HepG2 (cell line): ENCODE measurements around the gene STAT4. TPM values are rescaled to one million over a fixed set of nuclear protein-coding genes. Genes with fewer than 3 reads are reported as not detected.

Source experiments
- ATAC-seq: fragments of 200-7000 bp; cut with Tn5 transposase; 3 replicates; pipeline ENCODE4 v1.9.1; 2020; ENCODE audit warnings: mild to moderate bottlenecking, moderate library complexity
- BruUV-seq: library from RNA; stranded (reverse); fragments of 400-500 nt; replicated peaks from 2 replicates; lab custom pipeline; 2021; lab: Mats Ljungman, UMichigan
- CTCF ChIA-PET: fragments of 300-600 bp; formaldehyde crosslinking; extraction: SDS; loops from one replicate; lab custom pipeline; 2021; ENCODE audit warnings: low total read pairs, inconsistent platforms, low intra/inter-chr PET ratio; lab: Yijun Ruan, JAX
- POLR2A ChIA-PET: fragments of 350-600 bp; sonication (Branson Sonifier 250); formaldehyde crosslinking; loops from one replicate; lab custom pipeline; 2020; ENCODE audit warnings: antibody characterized with exemption, inconsistent platforms; lab: Yijun Ruan, JAX
- DNase-seq: peaks from one replicate; pipeline ENCODE4 v3.0.0-alpha.2; 2015; ENCODE audit warnings: low spot score
- FAIRE-seq: peaks from 3 replicates; lab custom pipeline; 2011; peaks lifted over from hg19 to GRCh38; lab: Jason Lieb, UNC
- H2AFZ ChIP-seq: one replicate; pipeline ENCODE4 v1.6.1; 2011; ENCODE audit warnings: low read length, inconsistent platforms
- H3K27ac ChIP-seq: fragments of 300-600 bp; 3 replicates; pipeline ENCODE4 v1.8.0; 2011; ENCODE audit warnings: mixed run types, mild to moderate bottlenecking, mixed read lengths, low read length, inconsistent platforms; ENCODE audit not compliant: insufficient read depth; ENCODE audit errors: extremely low read length
- H3K27me3 ChIP-seq, 2 experiments: fragments of 200-600 bp in 1 of 2; 2 replicates in 1 of 2; 3 replicates in 1 of 2; pipeline versions ENCODE4 v1.6.0 to v1.8.0; 2011; ENCODE audit warnings: low read length in 2 of 2, mild to moderate bottlenecking in 2 of 2, moderate library complexity in 2 of 2, inconsistent platforms in 1 of 2; ENCODE audit not compliant: insufficient read depth in 2 of 2, control insufficient read depth in 1 of 2
- H3K36me3 ChIP-seq, 2 experiments: fragments of 200-600 bp in 1 of 2; replicated peaks in 1 of 2; 2 replicates in 1 of 2; 3 replicates in 1 of 2; pipeline versions ENCODE4 v1.5.1 to v1.8.0; 2011; ENCODE audit warnings: low read length in 2 of 2, inconsistent platforms in 1 of 2; ENCODE audit not compliant: insufficient read depth in 2 of 2, control insufficient read depth in 1 of 2
- H3K4me1 ChIP-seq: 2 replicates; pipeline ENCODE4 v1.5.1; 2012; ENCODE audit warnings: low read length, inconsistent platforms; ENCODE audit not compliant: insufficient read depth
- H3K4me2 ChIP-seq: 2 replicates; pipeline ENCODE4 v1.6.0; 2011; ENCODE audit warnings: low read depth, low read length, inconsistent platforms
- H3K4me3 ChIP-seq, 3 experiments: fragments of 200-600 bp in 1 of 3; sonication (generic), shearing (Covaris generic) in 1 of 3; replicated peaks in 1 of 3; 2 replicates each; pipeline ENCODE4 v1.5.1; 2011 to 2016; ENCODE audit warnings: low read length in 3 of 3, inconsistent platforms in 2 of 3, low read depth in 2 of 3, mild to moderate bottlenecking in 2 of 3, control low read depth in 1 of 3, mixed read lengths in 1 of 3; ENCODE audit not compliant: insufficient read depth in 1 of 3
- H3K79me2 ChIP-seq: one replicate; pipeline ENCODE4 v1.6.1; 2011; ENCODE audit warnings: low read length, inconsistent platforms; ENCODE audit not compliant: insufficient read depth
- H3K9ac ChIP-seq: 2 replicates; pipeline ENCODE4 v1.6.0; 2011; ENCODE audit warnings: mild to moderate bottlenecking, low read depth, low read length, inconsistent platforms; ENCODE audit not compliant: insufficient read depth
- H3K9me3 ChIP-seq: 2 replicates; pipeline ENCODE4 v1.5.1; 2012; ENCODE audit warnings: mild to moderate bottlenecking, low read length
- H4K20me1 ChIP-seq: 2 replicates; pipeline ENCODE4 v1.6.0; 2011; ENCODE audit warnings: inconsistent platforms, mild to moderate bottlenecking, low read length, moderate library complexity; ENCODE audit not compliant: insufficient read depth
- AHDC1 ChIP-seq: sonication (generic); formaldehyde crosslinking; IDR thresholded peaks from 2 replicates; pipeline ENCODE4 v1.5.1; 2020; ENCODE audit warnings: mild to moderate bottlenecking, missing genetic modification reagents, borderline replicate concordance
- KMT2B ChIP-seq: IDR thresholded peaks from 2 replicates; pipeline ENCODE4 v1.6.1; 2016; ENCODE audit warnings: missing genetic modification reagents, missing compliant biosample characterization
- MLX ChIP-seq: IDR thresholded peaks from 2 replicates; pipeline ENCODE4 v1.6.1; 2016
- PPARG ChIP-seq: conservative IDR thresholded peaks from 2 replicates; pipeline ENCODE4 v1.6.1; 2016; ENCODE audit warnings: missing biosample characterization, missing genetic modification reagents
- ZNF234 ChIP-seq: sonication (generic); formaldehyde crosslinking; conservative IDR thresholded peaks from 2 replicates; pipeline ENCODE4 v1.5.1; 2020; ENCODE audit warnings: mild to moderate bottlenecking, missing genetic modification reagents
- ZNF460 ChIP-seq: sonication (generic); formaldehyde crosslinking; IDR thresholded peaks from 2 replicates; pipeline ENCODE4 v1.5.1; 2020; ENCODE audit warnings: missing genetic modification reagents, mild to moderate bottlenecking, borderline replicate concordance
- ZNF737 ChIP-seq: sonication (generic); formaldehyde crosslinking; IDR thresholded peaks from 2 replicates; pipeline ENCODE4 v1.5.0; 2020; ENCODE audit warnings: missing genetic modification reagents, mild to moderate bottlenecking, borderline replicate concordance
- ZSCAN25 ChIP-seq: sonication (generic); formaldehyde crosslinking; IDR thresholded peaks from 2 replicates; pipeline ENCODE4 v1.8.0; 2022; ENCODE audit warnings: mild to moderate bottlenecking, missing genetic modification reagents
- WGBS: methylation state at CpG from one replicate; pipeline ENCODE4 v1.1.6; 2017; ENCODE audit warnings: low lambda C conversion rate; 5-methylcytosine and 5-hydroxymethylcytosine counted together
- in situ Hi-C: cut with HindIII; loops from 2 replicates; pipeline ENCODE4 v1.10.0; 2017; ENCODE audit warnings: low pct_unique_long_range_greater_than_20kb; ENCODE audit not compliant: extremely low pct_ligation_motif_present
- intact Hi-C: fragments of 100-400 bp; cut with micrococcal nuclease; formaldehyde crosslinking; loops from one replicate; pipeline ENCODE4 v1.10.0; 2022; ENCODE audit not compliant: unreplicated experiment
- polyA plus RNA-seq, 8 experiments: library from polyadenylated mRNA; depleted of rRNA in 3 of 8; stranded (reverse) in 7 of 8; unstranded in 1 of 8; fragments of >200 nt; fragmentation: Illumina TruSeq in 4 of 8; extraction: Trizol in 4 of 8; gene quantifications; 2 replicates each; pipeline versions ENCODE4 v1.2.1 to v1.2.3, GENCODE V29; 2011 to 2016; ENCODE audit warnings: low read depth in 4 of 8, missing spikeins in 1 of 8, mixed read lengths in 1 of 8; ENCODE audit not compliant: insufficient read depth in 1 of 8
- total RNA-seq, 5 experiments: library from RNA; depleted of rRNA; stranded (reverse); fragments of >200 nt; fragmentation: Illumina TruSeq; extraction: Trizol; gene quantifications; 2 replicates each; pipeline ENCODE4 v1.2.3, GENCODE V29; 2016; ENCODE audit warnings: low read depth in 1 of 5

Gene STAT4
- total and polyA plus RNA-seq, 2 of the 13 experiments (the other 11 are each of a cell fraction or from before 2014, with no cell fraction given), result 0.37 TPM; not detected in 1

- Histone ChIP-seq H2AFZ (no peak overlapping the region), H3K36me3 (no peaks in the 10 kb centered on the region), H4K20me1 (no peaks in the 10 kb centered on the region)
- ChIA-PET POLR2A (no interaction called here), CTCF (no interaction called here)
- FAIRE-seq, result no peak
- no peak for TF ChIP-seq ZNF737 (CRISPR knock-in tag)
- no peak for TF ChIP-seq MLX (CRISPR knock-in tag)
- no peak for TF ChIP-seq PPARG (CRISPR knock-in tag)
- TF ChIP-seq ZNF234 (CRISPR knock-in tag), result no peak
- TF ChIP-seq ZNF460 (CRISPR knock-in tag), result no peak
- TF ChIP-seq KMT2B (CRISPR knock-in tag), result no peak
- no peak for TF ChIP-seq AHDC1 (CRISPR knock-in tag)
- TF ChIP-seq ZSCAN25 (CRISPR knock-in tag), result no peak
- TF ChIP-seq, all 625 proteins: peak for 0
- Histone ChIP-seq H3K27ac (no peak overlapping the region), H3K4me3 (no peak overlapping the region), H3K27me3 (peaks cover 0 to 34% of the 10 kb centered on the region in 2 experiments; a peak in 4 of 5 replicates), H3K9me3 (no peaks in the 10 kb centered on the region), H3K4me1 (peaks cover 10% of the 10 kb centered on the region), H3K4me2 (no peak overlapping the region), H3K9ac (no peak overlapping the region), H3K79me2 (no peaks in the 10 kb centered on the region)
- DNase-seq (no peak), ATAC-seq (no peak)
- BruUV-seq, result no TSS peak
- in situ Hi-C loops, result no loop called here
- 0% methylated on average over 1 of the region's 1 CpG for WGBS
- intact Hi-C loops, result no loop called here
These were observed 2.5 kb downstream of the STAT4 start for GRCh38 chr2:191148281-191148680.
